Tibial nerve (tissue), 4 donors: ENCODE measurements around the gene PYGO1.
"Not testable (repeated sequence)": the region's sequence is repeated elsewhere in the genome, so short reads cannot be mapped to it uniquely, and the experiment has no call there.

Experiments used
- EP300 ChIP-seq, 2 donors: sonication (generic); formaldehyde crosslinking; IDR thresholded peaks; one replicate each; pipeline ENCODE4 v1.6.1; 2017; ENCODE audit warnings: antibody characterized with exemption in 2 of 2, mild to moderate bottlenecking in 1 of 2
- POLR2A ChIP-seq, 2 donors: fragments of 450-650 bp; IDR thresholded peaks; one replicate each; pipeline ENCODE4 v1.6.1; 2017; ENCODE audit warnings: antibody characterized with exemption in 2 of 2, mild to moderate bottlenecking in 2 of 2, moderate library complexity in 2 of 2
- TF ChIP-seq, protein P1 (sequence below), 5 experiments: fragments of 200-600 bp in 3 of 5; fragments of 450-650 bp in 2 of 5; sonication (generic) in 3 of 5; IDR thresholded peaks; one replicate each; pipeline ENCODE4 v1.5.1; 2016 to 2019; ENCODE audit warnings: antibody characterized with exemption in 5 of 5, mild to moderate bottlenecking in 3 of 5, moderate library complexity in 2 of 5

DNA sequence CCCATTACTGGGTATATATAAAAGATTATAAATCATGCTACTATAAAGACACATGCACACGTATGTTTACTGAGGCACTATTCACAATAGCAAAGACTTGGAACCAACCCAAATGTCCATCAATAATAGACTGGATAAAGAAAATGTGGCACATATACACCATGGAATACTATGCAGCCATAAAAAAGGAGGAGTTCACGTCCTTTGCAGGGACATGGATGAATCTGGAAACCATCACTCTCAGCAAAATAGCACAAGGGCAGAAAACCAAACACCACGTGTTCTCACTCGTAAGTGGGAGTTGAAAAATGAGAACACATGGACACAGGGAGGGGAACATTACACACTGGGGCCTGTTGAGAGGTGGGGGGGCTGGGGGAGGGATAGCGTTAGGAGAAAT is 82.7 kb downstream of the PYGO1 start:
- TF ChIP-seq, protein P1, sequence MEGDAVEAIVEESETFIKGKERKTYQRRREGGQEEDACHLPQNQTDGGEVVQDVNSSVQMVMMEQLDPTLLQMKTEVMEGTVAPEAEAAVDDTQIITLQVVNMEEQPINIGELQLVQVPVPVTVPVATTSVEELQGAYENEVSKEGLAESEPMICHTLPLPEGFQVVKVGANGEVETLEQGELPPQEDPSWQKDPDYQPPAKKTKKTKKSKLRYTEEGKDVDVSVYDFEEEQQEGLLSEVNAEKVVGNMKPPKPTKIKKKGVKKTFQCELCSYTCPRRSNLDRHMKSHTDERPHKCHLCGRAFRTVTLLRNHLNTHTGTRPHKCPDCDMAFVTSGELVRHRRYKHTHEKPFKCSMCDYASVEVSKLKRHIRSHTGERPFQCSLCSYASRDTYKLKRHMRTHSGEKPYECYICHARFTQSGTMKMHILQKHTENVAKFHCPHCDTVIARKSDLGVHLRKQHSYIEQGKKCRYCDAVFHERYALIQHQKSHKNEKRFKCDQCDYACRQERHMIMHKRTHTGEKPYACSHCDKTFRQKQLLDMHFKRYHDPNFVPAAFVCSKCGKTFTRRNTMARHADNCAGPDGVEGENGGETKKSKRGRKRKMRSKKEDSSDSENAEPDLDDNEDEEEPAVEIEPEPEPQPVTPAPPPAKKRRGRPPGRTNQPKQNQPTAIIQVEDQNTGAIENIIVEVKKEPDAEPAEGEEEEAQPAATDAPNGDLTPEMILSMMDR (IDR thresholded peaks at IDR 0.05) = not testable (repeated sequence)
- not testable (repeated sequence) for TF ChIP-seq POLR2A, EP300 (IDR thresholded peaks at IDR 0.05)
